PFSK-1 (cell line): ENCODE measurements around the gene PUM2.

Source experiments
- POLR2AphosphoS5 ChIP-seq: IDR thresholded peaks from 2 replicates; pipeline ENCODE4 v1.6.1; 2012; ENCODE audit warnings: low read depth, mild to moderate bottlenecking, control low read depth, low read length, moderate library complexity
- REST ChIP-seq, 2 experiments: IDR thresholded peaks; 2 replicates each; pipeline versions ENCODE4 v1.6.1 to v1.8.0; 2011 to 2012; ENCODE audit warnings: low read depth in 2 of 2, low read length in 2 of 2, control low read depth in 1 of 2, inconsistent platforms in 1 of 2, mild to moderate bottlenecking in 1 of 2, moderate library complexity in 1 of 2; ENCODE audit not compliant: insufficient read depth in 1 of 2
- SIN3A ChIP-seq: IDR thresholded peaks from 2 replicates; pipeline ENCODE4 v1.6.1; 2012; ENCODE audit warnings: mild to moderate bottlenecking, low read length, moderate library complexity, borderline replicate concordance; ENCODE audit not compliant: insufficient read depth
- TAF1 ChIP-seq: IDR thresholded peaks from 2 replicates; pipeline ENCODE4 v1.6.1; 2012; ENCODE audit warnings: low read length, control low read depth, borderline replicate concordance; ENCODE audit not compliant: insufficient read depth

- TF ChIP-seq TAF1 (no peak), REST (IDR thresholded peaks at IDR 0.05; ENCODE audit: insufficient read depth in 1 of 2, low read depth in 2 of 2, low read length in 2 of 2) (no peak), POLR2AphosphoS5 (no peak), SIN3A (no peak)
Measured at GRCh38 chr2:20257411-20257810, 93.2 kb downstream of the PUM2 start.
